LHCN-M2 (cell line): ENCODE measurements around the gene PCNX2. TPM values are rescaled to one million over a fixed set of nuclear protein-coding genes. Genes with fewer than 3 reads are reported as not detected.
"Not testable (repeated sequence)": the region's sequence is repeated elsewhere in the genome, so short reads cannot be mapped to it uniquely, and the experiment has no call there.

Experiments
- DNase-seq: peaks from one replicate; pipeline ENCODE4 v3.0.0-alpha.2; 2012; ENCODE audit warnings: low read depth
- total RNA-seq: library from RNA; depleted of rRNA; stranded (reverse); fragments of >200 nt; gene quantifications from 2 replicates; pipeline ENCODE4 v1.2.3, GENCODE V29; 2014

The PCNX2 gene
- total RNA-seq, 1 experiment from 2014 or later = 4.5 TPM

GRCh38 chr1:233157245-233157644, 138.3 kb downstream of the PCNX2 start:
- DNase-seq = no peak

GRCh38 chr1:233151861-233152260, 143.7 kb downstream of the PCNX2 start:
- no peak for DNase-seq

- DNase-seq = peak; percentile 40
Observed at GRCh38 chr1:233144434-233144833, 151.1 kb downstream of the PCNX2 start.

- DNase-seq = no peak
Observed at GRCh38 chr1:233143241-233143640, 152.3 kb downstream of the PCNX2 start.

- peak; percentile 5 for DNase-seq
Observed at GRCh38 chr1:233140974-233141373, 154.6 kb downstream of the PCNX2 start.

- DNase-seq = peak; percentile 69
Observed at GRCh38 chr1:233140499-233140898, 155.0 kb downstream of the PCNX2 start.

GRCh38 chr1:233138788-233139585, 156.5 kb downstream of the PCNX2 start:
- no peak for DNase-seq

GRCh38 chr1:233135833-233136232, 159.7 kb downstream of the PCNX2 start:
- no peak for DNase-seq

- DNase-seq = no peak
Observed at GRCh38 chr1:233132445-233132844, 163.1 kb downstream of the PCNX2 start.

GRCh38 chr1:233129031-233129430, 166.5 kb downstream of the PCNX2 start:
- DNase-seq = not testable (repeated sequence)

GRCh38 chr1:233127157-233127556, 168.4 kb downstream of the PCNX2 start:
- DNase-seq = no peak

GRCh38 chr1:233122779-233123178, 172.7 kb downstream of the PCNX2 start:
- DNase-seq = no peak

GRCh38 chr1:233121947-233122559, 173.5 kb downstream of the PCNX2 start:
- DNase-seq = no peak

- DNase-seq = no peak
Observed at GRCh38 chr1:233114860-233115259, 180.7 kb downstream of the PCNX2 start.

GRCh38 chr1:233114159-233114558, 181.4 kb downstream of the PCNX2 start:
- peak; percentile 41 for DNase-seq

- peak; percentile 99 for DNase-seq
Observed at GRCh38 chr1:233113009-233113879, 182.3 kb downstream of the PCNX2 start.

GRCh38 chr1:233112186-233113008, 183.1 kb downstream of the PCNX2 start:
- no peak for DNase-seq

GRCh38 chr1:233111731-233112130, 183.8 kb downstream of the PCNX2 start:
- DNase-seq = no peak

- DNase-seq = no peak
Observed at GRCh38 chr1:233109096-233109495, 186.4 kb downstream of the PCNX2 start.

GRCh38 chr1:233107716-233108130, 187.8 kb downstream of the PCNX2 start:
- not testable (repeated sequence) for DNase-seq

GRCh38 chr1:233107130-233107660, 188.3 kb downstream of the PCNX2 start:
- DNase-seq = no peak
